Subcutaneous abdominal adipose tissue (tissue), 5 donors: Measurements from ENCODE around the gene ROR1.

Experiments used
- H3K27ac ChIP-seq: one replicate; pipeline ENCODE4 v1.7.0; 2013; ENCODE audit warnings: low read depth, mild to moderate bottlenecking, inconsistent platforms, low read length, moderate library complexity
- H3K27me3 ChIP-seq, 5 donors: one replicate each; pipeline ENCODE4 v1.7.0; 2013; ENCODE audit warnings: low read length in 5 of 5, inconsistent platforms in 1 of 5; ENCODE audit not compliant: control insufficient read depth in 5 of 5, insufficient read depth in 4 of 5
- H3K36me3 ChIP-seq, 5 donors: one replicate each; pipeline ENCODE4 v1.7.0; 2013; ENCODE audit warnings: low read length in 5 of 5; ENCODE audit not compliant: control insufficient read depth in 5 of 5, insufficient read depth in 5 of 5
- H3K4me1 ChIP-seq, 5 donors: one replicate each; pipeline ENCODE4 v1.7.0; 2013; ENCODE audit warnings: low read length in 5 of 5, mild to moderate bottlenecking in 3 of 5, moderate library complexity in 1 of 5; ENCODE audit not compliant: control insufficient read depth in 5 of 5, insufficient read depth in 5 of 5
- H3K4me3 ChIP-seq, 5 donors: one replicate each; pipeline ENCODE4 v1.7.0; 2013; ENCODE audit warnings: low read length in 5 of 5, low read depth in 1 of 5
- H3K9ac ChIP-seq, 5 donors: one replicate each; pipeline ENCODE4 v1.7.0; 2013; ENCODE audit warnings: low read length in 5 of 5, mild to moderate bottlenecking in 4 of 5, moderate library complexity in 3 of 5
- H3K9me3 ChIP-seq, 5 donors: one replicate each; pipeline ENCODE4 v1.7.0; 2013; ENCODE audit warnings: low read length in 5 of 5; ENCODE audit not compliant: control insufficient read depth in 5 of 5
- donor health status: healthy.
- donor health status: healthy.
- donor health status: healthy.
- donor health status: healthy.
- donor health status: healthy.

ROR1 gene

DNA sequence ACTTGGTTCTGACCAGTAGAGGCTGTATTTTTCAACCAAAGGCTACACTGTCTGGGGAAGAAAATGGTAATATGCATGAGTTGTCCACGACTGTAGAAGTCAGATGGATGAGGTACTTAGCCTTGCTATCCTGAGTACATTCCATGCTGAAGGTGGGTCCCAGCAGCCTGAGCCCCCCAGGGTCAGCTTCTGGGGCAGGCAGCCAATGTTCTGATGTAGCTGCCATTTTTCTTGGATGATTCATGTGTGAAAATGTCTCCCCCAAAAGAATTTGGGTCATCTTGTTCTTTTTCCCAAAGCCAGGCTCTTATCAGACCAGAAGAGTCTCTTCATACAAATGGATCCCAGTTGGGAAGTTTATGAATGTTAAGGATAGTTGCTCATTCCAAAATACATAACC lies 257.4 kb downstream of the ROR1 start:
- Histone ChIP-seq H3K36me3 (no peaks in the 10 kb centered on the region), H3K4me1 (peaks cover 0 to 7% (median 0%) of the 10 kb centered on the region in 5 donors), H3K9me3 (no peaks in the 10 kb centered on the region), H3K4me3 (no peak overlapping the region), H3K27me3 (no peaks in the 10 kb centered on the region), H3K27ac (no peak overlapping the region), H3K9ac (no peak overlapping the region)

DNA sequence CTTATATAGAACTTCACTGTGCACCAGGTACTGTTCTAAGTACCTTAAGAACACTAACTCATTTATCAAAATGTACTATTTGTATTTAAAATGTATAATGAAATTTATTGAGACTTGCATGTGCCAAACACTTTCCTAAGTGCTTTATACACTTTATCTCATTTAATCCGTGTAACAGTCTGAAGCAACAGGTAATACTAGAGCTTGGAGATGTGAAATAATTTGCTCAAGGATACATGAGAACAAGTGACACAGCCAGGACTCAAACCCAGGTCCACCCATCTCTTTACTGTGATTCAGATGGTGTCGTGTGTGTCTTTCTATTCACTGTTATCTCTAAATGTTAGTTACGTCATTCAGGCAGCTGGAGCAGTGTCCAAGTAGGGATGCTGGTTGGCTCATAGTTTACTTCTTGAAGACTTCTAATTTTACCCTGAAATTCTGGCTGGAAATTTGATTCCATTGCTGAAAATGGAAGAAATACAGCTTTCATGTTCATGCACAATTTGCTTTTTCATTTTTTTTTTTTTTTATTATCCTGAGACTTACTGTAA lies 259.9 kb downstream of the ROR1 start:
- no peaks in the 10 kb centered on the region for H3K36me3 ChIP-seq
- H3K27me3 ChIP-seq: no peaks in the 10 kb centered on the region
- peaks cover 0 to 12% (median 3%) of the 10 kb centered on the region in 5 donors for H3K4me1 ChIP-seq
- no peak overlapping the region for H3K4me3 ChIP-seq
- no peak overlapping the region for H3K9ac ChIP-seq
- H3K27ac ChIP-seq: no peak overlapping the region
- no peaks in the 10 kb centered on the region for H3K9me3 ChIP-seq

DNA sequence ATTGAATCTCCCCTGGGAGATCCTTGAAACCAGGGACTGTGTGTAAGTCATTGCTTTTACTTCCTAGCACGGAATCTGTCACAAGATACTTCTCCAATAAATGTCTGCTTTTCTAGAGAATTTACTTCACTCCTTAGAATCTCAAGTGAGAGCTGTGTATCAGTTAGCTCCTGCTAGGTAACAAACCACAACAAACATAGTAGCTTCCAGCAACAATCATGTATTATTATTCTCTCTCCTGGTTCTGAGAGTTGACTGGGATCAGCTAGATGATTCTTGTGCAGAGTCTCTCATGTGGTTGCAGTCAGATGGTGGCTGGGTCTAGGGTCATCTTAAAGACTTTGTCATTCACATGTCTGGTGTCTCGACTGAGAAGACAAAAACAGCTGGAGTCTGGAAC lies 262.7 kb downstream of the ROR1 start:
- Histone ChIP-seq H3K9ac (no peak overlapping the region), H3K4me3 (no peak overlapping the region), H3K36me3 (no peaks in the 10 kb centered on the region), H3K27me3 (no peaks in the 10 kb centered on the region), H3K9me3 (no peaks in the 10 kb centered on the region), H3K4me1 (peaks cover 0 to 22% (median 10%) of the 10 kb centered on the region in 5 donors), H3K27ac (no peak overlapping the region)

DNA sequence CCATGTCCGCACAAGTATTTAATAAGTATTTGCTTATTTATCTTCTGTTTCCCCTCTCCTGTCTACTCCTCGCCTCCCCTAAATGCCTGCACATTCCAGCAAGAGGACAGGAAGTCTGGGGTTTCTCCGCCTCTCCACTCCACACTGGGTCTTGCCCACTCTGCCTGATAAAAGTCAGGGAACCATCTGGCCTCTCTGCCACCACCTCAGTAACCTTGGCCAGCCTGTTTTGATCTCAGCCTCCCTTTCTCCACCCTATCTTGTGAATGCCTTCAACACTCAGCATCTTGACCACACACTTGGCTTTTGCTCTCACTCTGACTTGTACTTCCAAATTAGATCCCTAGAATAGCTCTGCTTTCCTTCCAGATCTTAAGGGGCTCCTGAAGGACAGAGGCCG lies 264.3 kb downstream of the ROR1 start:
- Histone ChIP-seq H3K27me3 (no peaks in the 10 kb centered on the region), H3K9me3 (no peaks in the 10 kb centered on the region), H3K27ac (peak overlapping the region; percentile 76), H3K36me3 (no peaks in the 10 kb centered on the region), H3K4me3 (no peak overlapping the region), H3K9ac (no peak overlapping the region), H3K4me1 (peaks cover 0 to 30% (median 24%) of the 10 kb centered on the region in 5 donors)

DNA sequence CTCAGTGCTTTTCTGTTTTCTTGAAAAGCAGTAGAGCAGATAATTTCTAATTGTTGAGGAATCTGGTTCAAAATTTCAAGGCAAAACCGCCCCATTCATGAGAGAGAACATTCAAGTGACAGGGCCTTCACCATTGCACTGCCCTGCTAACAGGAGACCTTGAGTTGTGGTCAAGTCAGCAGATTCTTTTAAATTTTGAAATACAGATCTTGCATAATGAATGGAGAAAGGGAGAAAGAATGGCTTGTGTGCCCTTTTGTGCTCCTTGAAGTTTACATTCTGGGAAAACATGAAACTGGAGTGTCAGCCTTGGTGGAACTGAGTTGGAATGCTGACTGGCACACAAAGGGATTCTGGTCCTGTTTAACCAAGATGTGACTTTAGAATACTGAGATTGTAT lies 265.1 kb downstream of the ROR1 start:
- peak overlapping the region; percentile 76 for H3K27ac ChIP-seq
- no peaks in the 10 kb centered on the region for H3K9me3 ChIP-seq
- no peaks in the 10 kb centered on the region for H3K36me3 ChIP-seq
- H3K4me1 ChIP-seq: peaks cover 0 to 33% (median 30%) of the 10 kb centered on the region in 5 donors
- H3K27me3 ChIP-seq: no peaks in the 10 kb centered on the region
- H3K4me3 ChIP-seq: no peak overlapping the region
- H3K9ac ChIP-seq: no peak overlapping the region

DNA sequence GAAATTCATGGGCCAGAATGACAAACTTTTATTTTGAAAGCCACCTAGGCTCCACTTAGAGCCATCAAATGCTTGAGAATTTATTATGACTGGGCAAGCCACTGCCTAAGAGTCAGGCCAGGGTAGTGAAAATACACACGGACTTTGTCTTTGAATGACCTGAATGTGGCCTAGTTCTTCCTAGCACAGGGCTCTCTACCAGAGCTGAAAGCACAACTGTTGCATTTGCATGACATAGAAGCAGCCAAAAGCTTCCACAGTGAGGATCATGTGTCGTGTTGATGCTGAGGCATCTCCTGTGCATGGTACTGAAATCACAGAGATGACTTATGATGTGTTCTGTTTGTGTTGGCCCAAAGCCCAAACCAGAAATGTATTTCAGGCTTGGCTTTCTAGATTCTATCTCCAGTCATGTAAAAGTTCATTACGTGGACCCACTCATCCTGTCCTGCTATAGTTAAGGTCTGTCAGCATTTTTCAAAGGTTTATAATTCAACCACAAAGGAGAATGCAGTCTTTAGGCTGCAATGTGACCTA lies 265.6 kb downstream of the ROR1 start:
- Histone ChIP-seq H3K4me1 (peaks cover 0 to 37% (median 28%) of the 10 kb centered on the region in 5 donors), H3K4me3 (no peak overlapping the region), H3K36me3 (no peaks in the 10 kb centered on the region), H3K9me3 (no peaks in the 10 kb centered on the region), H3K27ac (peak overlapping the region; percentile 76), H3K27me3 (no peaks in the 10 kb centered on the region), H3K9ac (no peak overlapping the region)

DNA sequence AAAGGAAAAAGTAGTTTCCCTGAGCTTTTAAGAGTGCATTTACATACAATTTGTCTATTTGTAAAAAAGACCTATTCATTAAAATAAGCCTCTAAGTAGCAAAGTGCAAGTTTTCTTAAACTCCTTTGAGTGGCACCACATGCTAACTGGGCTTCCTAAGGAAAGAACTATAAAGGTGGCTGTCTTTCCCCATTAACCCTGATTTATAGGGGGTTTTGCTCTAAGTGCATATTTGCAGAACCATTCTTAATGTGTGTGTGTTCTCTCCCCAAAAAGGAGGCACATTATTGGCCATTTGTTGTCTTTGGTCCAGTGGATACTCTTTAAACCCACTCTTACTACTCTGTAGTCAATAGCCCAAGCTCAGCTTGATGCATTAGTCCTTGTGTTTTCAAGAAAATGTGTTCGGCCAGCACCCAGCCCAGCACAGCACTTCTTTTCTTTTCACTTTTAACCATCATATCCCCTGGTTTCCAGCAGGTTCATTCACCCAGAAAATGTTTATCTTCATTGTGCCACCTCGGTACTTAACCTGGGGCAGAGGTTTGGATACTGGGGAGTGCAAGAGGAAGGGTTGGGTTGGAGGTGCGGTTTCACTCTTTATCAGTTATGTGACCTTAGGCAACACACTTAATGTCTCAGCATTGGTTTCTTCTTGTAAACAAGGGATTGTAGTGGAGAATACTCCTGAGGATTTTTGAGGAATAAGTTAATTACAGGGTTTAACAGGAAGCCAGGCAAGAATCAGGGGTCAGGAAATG lies 267.7 kb downstream of the ROR1 start:
- Histone ChIP-seq H3K27ac (peak overlapping the region; percentile 52), H3K9me3 (no peaks in the 10 kb centered on the region), H3K4me3 (no peak overlapping the region), H3K4me1 (peaks cover 0 to 37% (median 28%) of the 10 kb centered on the region in 5 donors), H3K9ac (peak overlapping the region in 1 of 5 donors; percentile 66), H3K27me3 (no peaks in the 10 kb centered on the region), H3K36me3 (no peaks in the 10 kb centered on the region)

DNA sequence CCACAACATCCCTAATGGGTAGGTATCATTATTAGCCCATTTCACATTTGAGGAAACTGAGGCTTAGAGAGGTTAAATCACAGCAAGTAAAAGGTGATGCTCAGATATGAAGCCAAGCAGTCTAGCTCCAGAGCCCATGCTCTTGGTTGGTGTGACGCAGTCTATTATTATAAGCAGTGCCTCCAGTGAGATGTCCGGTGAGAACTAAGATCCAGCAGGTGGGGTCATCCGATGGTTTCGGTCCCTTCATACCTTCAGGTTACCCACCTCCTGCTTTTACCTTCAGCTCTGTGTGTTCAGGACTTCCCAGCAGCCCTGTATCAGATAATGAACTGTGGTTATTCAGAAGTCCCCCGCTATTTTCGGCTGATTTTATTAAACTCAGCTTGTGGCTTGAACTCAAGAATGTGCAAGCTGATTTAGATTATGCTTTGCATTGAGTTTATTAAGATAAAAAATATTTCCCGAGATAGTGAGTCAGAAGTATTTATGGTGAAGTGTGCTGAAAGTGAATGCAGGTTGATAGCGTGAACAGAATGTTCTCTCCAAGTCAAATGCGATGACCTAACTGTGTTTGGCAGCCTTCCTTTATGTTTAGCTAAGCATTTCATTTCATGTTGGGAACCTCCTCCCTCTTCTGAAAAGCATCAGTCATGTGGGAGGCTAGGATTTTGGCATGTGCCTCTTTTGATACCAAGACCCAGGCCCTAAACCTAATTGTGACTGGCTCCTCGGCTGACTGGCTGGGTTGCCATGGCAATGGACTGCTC lies 268.7 kb downstream of the ROR1 start:
- H3K27me3 ChIP-seq: no peaks in the 10 kb centered on the region
- H3K9me3 ChIP-seq: no peaks in the 10 kb centered on the region
- peaks cover 0 to 37% (median 28%) of the 10 kb centered on the region in 5 donors for H3K4me1 ChIP-seq
- H3K27ac ChIP-seq: peak overlapping the region; percentile 56
- peak overlapping the region in 2 of 5 donors; percentile 18 to 66 for H3K9ac ChIP-seq
- H3K36me3 ChIP-seq: no peaks in the 10 kb centered on the region
- peak overlapping the region in 1 of 5 donors; percentile 6 for H3K4me3 ChIP-seq

DNA sequence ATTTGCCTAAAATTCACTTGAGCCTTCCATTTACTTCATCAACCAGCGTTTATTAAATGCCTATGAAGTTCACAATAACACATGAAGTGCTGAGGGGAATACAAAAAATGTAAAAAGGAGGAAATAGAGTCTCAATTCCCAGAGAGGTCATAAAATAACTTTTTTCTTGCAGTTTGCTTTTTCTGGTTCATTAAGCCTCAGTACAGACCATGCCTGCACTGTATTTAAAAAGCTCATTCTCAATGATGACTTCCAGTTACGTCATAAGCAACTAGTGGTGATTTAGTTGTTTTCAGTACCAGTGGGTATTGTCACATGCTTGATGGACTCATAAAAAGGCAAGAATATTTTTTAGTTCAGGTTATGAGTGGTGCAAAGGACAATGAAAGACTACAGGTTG lies 269.5 kb downstream of the ROR1 start:
- Histone ChIP-seq H3K4me1 (peaks cover 0 to 34% (median 28%) of the 10 kb centered on the region in 5 donors), H3K27me3 (no peaks in the 10 kb centered on the region), H3K27ac (peak overlapping the region; percentile 56), H3K36me3 (no peaks in the 10 kb centered on the region), H3K9me3 (no peaks in the 10 kb centered on the region), H3K9ac (peak overlapping the region in 1 of 5 donors; percentile 29), H3K4me3 (no peak overlapping the region)

DNA sequence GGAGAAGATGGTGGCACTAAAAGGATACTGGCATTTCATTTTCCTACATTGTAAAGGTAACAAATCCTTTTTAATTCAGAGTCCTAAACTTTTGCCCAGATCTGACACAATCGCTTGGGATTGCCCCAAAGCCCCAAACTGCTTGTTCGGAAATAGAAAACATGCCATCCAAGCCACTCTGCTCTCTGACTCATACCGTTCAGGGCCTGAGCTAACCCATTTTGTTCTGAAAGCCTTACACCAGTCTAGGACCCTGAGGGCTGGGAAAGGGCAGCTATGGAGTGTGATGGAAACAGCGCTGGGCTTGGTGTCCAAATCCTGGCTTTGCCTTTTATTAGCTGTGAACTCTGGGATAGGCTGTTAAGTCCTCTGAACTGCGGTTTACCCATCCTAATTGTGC lies 270.2 kb downstream of the ROR1 start:
- no peaks in the 10 kb centered on the region for H3K27me3 ChIP-seq
- peaks cover 0 to 30% (median 21%) of the 10 kb centered on the region in 5 donors for H3K4me1 ChIP-seq
- peak overlapping the region in 2 of 5 donors; percentile 29 to 42 for H3K9ac ChIP-seq
- peak overlapping the region; percentile 56 for H3K27ac ChIP-seq
- H3K36me3 ChIP-seq: no peaks in the 10 kb centered on the region
- no peaks in the 10 kb centered on the region for H3K9me3 ChIP-seq
- no peak overlapping the region for H3K4me3 ChIP-seq
